SH-SY5Y (cell line): ENCODE data around the gene RFC3.

Experiments
- GATA2 ChIP-seq: IDR thresholded peaks from 2 replicates; pipeline ENCODE4 v1.6.1; 2011; ENCODE audit warnings: mild to moderate bottlenecking, low read depth, low read length
- GATA3 ChIP-seq: IDR thresholded peaks from 2 replicates; pipeline ENCODE4 v1.6.1; 2011; ENCODE audit warnings: low read depth, mild to moderate bottlenecking, low read length, moderate library complexity

GRCh38 chr13:33806470-33807248 lies 11.3 kb upstream of the RFC3 start:
- no peak for TF ChIP-seq GATA2
- TF ChIP-seq GATA3 = no peak
